Tibial artery (tissue), 4 donors: ENCODE measurements around the gene KLHDC7B.

ENCODE experiments used
- DNase-seq, 2 donors: peaks; one replicate each; pipeline ENCODE4 v3.0.0-alpha.2; 2019
- H3K27ac ChIP-seq, 2 donors: fragments of 200-600 bp; sonication (generic) in 1 of 2; 1 replicate in 1 of 2; 2 replicates in 1 of 2; pipeline ENCODE4 v1.5.1; 2018 to 2019; ENCODE audit warnings: mild to moderate bottlenecking in 1 of 2
- H3K27me3 ChIP-seq, 2 donors: fragments of 200-600 bp; sonication (generic) in 1 of 2; one replicate each; pipeline versions ENCODE4 v1.5.1 to v1.6.0; 2016 to 2019
- H3K36me3 ChIP-seq, 3 donors: fragments of 200-600 bp; sonication (generic) in 2 of 3; one replicate each; pipeline ENCODE4 v1.5.1; 2016 to 2019; ENCODE audit warnings: mild to moderate bottlenecking in 2 of 3
- H3K4me1 ChIP-seq, 4 donors: fragments of 200-600 bp; sonication (generic) in 2 of 4; 1 replicate in 3 of 4; 2 replicates in 1 of 4; pipeline ENCODE4 v1.5.1; 2016 to 2019
- H3K4me3 ChIP-seq, 2 donors: fragments of 200-600 bp; sonication (generic) in 1 of 2; 1 replicate in 1 of 2; 2 replicates in 1 of 2; pipeline ENCODE4 v1.5.1; 2018 to 2019; ENCODE audit warnings: mild to moderate bottlenecking in 2 of 2
- H3K9me3 ChIP-seq, 3 donors: fragments of 200-600 bp; sonication (generic) in 1 of 3; one replicate each; pipeline ENCODE4 v1.5.1; 2016 to 2019
- intact Hi-C: fragments of 100-400 bp; cut with DNase I; formaldehyde crosslinking; loops from one replicate; pipeline ENCODE4 v1.15.0; 2023; ENCODE audit warnings: low total_unique reads
- TF ChIP-seq, protein P1 (sequence below), 2 experiments: fragments of 200-600 bp in 1 of 2; fragments of 450-650 bp in 1 of 2; IDR thresholded peaks; one replicate each; pipeline ENCODE4 v1.5.1; 2017 to 2019; ENCODE audit warnings: antibody characterized with exemption in 2 of 2, mild to moderate bottlenecking in 1 of 2, moderate library complexity in 1 of 2

KLHDC7B gene

DNA sequence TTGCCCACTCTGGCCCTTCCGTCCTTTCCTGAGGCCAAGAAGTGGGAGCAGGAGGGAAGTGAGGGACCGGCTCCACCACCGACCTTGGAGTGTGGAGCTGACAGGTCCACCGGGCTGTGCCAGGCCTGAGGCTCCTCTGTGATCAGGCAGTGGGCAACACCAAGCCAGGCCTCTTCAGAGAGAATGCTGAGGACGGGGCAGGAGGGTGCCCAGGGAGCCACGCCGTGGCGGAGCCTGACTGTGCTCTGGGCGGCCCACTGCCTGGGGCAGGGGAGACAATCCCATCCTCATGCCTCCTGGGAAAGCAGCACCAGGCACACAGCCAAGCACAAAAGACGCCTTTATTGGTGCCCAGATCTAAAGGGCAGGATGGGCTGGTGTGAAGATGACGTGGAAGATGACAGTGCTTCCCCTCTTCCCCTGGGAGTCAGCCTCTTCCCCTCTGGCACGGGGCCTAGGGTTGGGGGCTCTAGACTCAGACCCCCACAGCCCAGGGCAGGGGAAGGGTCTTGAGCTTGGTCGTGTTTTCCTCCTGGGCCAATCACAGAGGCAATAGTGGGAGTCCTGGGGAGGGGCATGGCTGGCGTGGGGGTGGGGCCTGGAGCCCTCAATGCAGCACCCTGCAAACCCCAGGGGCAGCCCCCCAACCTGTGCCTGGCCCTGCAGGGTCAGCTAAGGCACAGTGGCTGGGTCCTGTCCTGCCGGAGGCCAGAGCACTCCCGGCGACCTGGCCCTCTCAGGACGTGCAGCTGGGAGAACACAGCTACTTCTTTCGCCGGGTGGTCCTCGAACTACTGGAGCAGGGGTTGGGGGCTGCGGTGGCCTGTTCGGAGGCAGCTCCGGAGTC, 42.8 kb upstream of the KLHDC7B start:
- TF ChIP-seq, protein P1, sequence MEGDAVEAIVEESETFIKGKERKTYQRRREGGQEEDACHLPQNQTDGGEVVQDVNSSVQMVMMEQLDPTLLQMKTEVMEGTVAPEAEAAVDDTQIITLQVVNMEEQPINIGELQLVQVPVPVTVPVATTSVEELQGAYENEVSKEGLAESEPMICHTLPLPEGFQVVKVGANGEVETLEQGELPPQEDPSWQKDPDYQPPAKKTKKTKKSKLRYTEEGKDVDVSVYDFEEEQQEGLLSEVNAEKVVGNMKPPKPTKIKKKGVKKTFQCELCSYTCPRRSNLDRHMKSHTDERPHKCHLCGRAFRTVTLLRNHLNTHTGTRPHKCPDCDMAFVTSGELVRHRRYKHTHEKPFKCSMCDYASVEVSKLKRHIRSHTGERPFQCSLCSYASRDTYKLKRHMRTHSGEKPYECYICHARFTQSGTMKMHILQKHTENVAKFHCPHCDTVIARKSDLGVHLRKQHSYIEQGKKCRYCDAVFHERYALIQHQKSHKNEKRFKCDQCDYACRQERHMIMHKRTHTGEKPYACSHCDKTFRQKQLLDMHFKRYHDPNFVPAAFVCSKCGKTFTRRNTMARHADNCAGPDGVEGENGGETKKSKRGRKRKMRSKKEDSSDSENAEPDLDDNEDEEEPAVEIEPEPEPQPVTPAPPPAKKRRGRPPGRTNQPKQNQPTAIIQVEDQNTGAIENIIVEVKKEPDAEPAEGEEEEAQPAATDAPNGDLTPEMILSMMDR (IDR thresholded peaks at IDR 0.05), result no peak
- Histone ChIP-seq H3K4me3 (no peak overlapping the region), H3K27ac (no peak overlapping the region), H3K9me3 (no peaks in the 10 kb centered on the region), H3K36me3 (peaks cover 32 to 40% (median 34%) of the 10 kb centered on the region in 3 donors), H3K27me3 (no peaks in the 10 kb centered on the region), H3K4me1 (peaks cover 0 to 22% (median 14%) of the 10 kb centered on the region in 4 donors)
- DNase-seq, result no peak
- intact Hi-C loops, result loop anchor here (10.0 kb wide), 1 partner anchor 258 kb away; the partner anchor contains the start of gene TUBGCP6

DNA sequence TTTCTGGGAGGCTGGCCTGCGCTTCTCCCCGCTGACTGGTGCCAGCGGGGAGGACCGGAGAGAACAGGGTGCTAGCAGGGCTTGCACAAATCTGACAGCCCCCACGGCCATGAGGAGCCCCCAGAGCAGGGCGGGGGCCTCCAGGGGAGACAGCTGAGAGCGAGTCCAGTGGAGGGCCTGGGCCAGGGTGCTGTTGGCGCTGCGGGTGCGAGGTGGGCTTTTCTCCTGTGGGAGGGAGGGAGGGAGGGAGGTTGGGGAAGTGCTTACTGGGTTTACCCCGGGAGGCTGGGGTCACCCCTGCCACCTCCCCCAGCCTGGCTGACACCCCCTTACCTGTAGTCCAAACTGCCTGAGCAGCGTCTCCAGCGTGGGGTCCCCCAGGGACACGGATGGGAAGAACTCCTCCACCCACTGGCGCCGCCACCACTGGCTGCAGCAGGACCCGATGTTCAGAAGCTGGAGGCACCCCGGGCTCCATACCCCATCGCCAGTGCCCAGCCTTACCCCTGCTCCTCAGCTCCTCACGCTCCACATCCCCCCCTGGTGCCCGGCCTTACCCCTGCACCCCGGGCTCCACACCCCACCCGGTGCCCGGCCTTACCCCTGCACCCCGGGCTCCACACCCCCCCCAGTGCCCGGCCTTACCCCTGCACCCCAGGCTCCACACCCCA, 42.1 kb upstream of the KLHDC7B start:
- Histone ChIP-seq H3K4me3 (no peak overlapping the region), H3K36me3 (peaks cover 32 to 40% (median 34%) of the 10 kb centered on the region in 3 donors), H3K4me1 (peaks cover 0 to 24% (median 16%) of the 10 kb centered on the region in 4 donors), H3K27me3 (no peaks in the 10 kb centered on the region), H3K9me3 (no peaks in the 10 kb centered on the region), H3K27ac (no peak overlapping the region)
- TF ChIP-seq, protein P1 (IDR thresholded peaks at IDR 0.05), result no peak
- no peak for DNase-seq
- intact Hi-C loops, result loop anchor here (10.0 kb wide), 1 partner anchor 259 kb away; the partner anchor contains the start of gene TUBGCP6

DNA sequence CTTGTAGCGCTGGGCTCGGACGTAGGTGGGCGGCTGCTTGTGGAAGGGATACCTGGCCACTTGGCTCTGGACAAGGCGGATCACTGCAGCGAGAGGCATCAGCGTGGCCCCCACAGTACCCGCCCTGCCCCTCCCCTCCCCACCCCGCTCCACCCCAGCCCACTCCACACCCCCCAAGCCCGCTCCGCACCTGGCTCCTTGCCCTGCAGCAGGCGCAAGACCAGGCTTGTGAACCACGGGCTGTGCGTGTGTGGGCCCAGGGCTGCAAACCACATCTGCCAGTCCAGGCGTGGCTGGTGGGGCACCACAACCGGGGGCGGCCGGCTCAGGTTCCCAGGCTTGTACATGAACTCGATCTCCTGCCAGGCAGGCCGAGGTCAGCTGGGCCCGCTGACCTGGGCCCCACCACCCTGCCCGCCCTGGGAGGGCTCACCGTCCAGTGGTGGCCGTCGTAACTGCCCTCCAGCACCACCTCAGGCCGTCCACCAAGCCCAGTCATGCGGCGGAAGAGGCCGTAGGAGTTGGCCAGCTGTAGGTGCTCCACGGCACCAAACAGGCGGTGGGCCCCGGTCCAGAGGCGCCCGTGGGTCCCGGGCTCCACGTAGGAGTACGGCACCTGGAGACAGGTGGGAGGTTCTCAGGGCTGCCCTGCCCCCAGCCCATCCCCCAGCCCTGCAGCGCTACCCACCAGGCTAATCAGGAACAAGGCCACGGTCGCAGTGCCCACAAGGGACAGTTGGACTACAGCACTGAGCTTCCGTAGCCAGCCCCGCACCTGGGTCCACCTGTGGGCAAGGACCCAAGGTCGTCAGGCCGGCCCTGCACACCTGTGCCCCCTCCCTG, 41.1 kb upstream of the KLHDC7B start:
- intact Hi-C loops, result loop anchor here (10.0 kb wide), 1 partner anchor 260 kb away; the partner anchor contains the start of gene TUBGCP6
- no peak for DNase-seq
- Histone ChIP-seq H3K9me3 (no peaks in the 10 kb centered on the region), H3K4me1 (peaks cover 0 to 34% (median 19%) of the 10 kb centered on the region in 4 donors), H3K27ac (no peak overlapping the region), H3K27me3 (no peaks in the 10 kb centered on the region), H3K36me3 (peaks cover 32 to 40% (median 34%) of the 10 kb centered on the region in 3 donors), H3K4me3 (no peak overlapping the region)
- TF ChIP-seq, protein P1 (IDR thresholded peaks at IDR 0.05), result no peak

DNA sequence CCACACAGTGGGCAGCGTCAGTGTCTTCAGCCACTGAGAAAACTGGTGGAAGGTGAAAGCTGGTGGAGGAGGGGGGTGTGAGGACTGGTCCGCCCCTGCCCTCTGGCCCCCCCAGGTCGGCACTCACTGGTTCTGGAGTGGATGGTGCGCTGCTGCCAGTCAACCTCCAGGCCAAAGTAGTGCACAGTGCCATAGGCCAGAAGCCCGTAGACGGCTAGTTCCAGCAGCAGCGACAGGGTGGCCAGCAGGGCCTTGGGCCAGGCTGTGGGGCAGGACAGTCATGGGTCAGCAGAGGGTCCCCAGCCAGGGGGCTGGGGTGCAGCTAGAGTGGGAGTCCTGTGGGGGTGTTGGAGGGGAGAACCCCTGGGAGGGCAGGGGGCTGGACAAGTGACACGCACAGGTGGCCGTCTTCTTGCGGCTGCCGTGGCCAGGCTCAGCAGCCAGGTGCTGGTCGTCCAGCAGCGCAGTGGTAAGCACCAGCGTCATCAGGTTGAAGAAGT, 40.4 kb upstream of the KLHDC7B start:
- intact Hi-C loops, result loop anchor here (10.0 kb wide), 1 partner anchor 261 kb away; the partner anchor contains the start of gene TUBGCP6
- H3K4me3 ChIP-seq, result no peak overlapping the region
- no peaks in the 10 kb centered on the region for H3K9me3 ChIP-seq
- TF ChIP-seq, protein P1 (IDR thresholded peaks at IDR 0.05), result no peak
- H3K27me3 ChIP-seq, result no peaks in the 10 kb centered on the region
- H3K4me1 ChIP-seq, result peaks cover 0 to 36% (median 19%) of the 10 kb centered on the region in 4 donors
- no peak for DNase-seq
- H3K27ac ChIP-seq, result no peak overlapping the region
- peaks cover 32 to 43% (median 34%) of the 10 kb centered on the region in 3 donors for H3K36me3 ChIP-seq
